CMK (cell line): ENCODE data around the gene IFITM1.
A peak's percentile ranks its signal among the peaks of the same experiment; 100 is the strongest.
"Not testable (repeated sequence)": the region's sequence is repeated elsewhere in the genome, so short reads cannot be mapped to it uniquely, and the experiment has no call there.

Experiments
- DNase-seq: peaks from one replicate; pipeline ENCODE4 v3.0.0-alpha.2; 2010; ENCODE audit warnings: low read depth

IFITM1 gene

DNA sequence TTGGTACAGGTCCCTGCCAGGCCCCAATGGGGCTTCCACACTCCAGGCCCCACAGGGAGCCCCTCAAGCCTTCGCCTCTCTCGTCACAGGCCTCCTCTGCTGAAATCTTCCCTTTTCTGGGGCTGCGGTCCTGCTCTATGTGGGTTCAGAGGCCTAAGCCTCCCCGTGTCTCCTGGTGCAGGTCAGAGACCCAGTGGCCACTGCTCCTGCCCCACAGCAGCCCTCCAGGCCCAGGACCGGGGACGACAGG is 12.7 kb downstream of the IFITM1 start:
- no peak for DNase-seq

DNA sequence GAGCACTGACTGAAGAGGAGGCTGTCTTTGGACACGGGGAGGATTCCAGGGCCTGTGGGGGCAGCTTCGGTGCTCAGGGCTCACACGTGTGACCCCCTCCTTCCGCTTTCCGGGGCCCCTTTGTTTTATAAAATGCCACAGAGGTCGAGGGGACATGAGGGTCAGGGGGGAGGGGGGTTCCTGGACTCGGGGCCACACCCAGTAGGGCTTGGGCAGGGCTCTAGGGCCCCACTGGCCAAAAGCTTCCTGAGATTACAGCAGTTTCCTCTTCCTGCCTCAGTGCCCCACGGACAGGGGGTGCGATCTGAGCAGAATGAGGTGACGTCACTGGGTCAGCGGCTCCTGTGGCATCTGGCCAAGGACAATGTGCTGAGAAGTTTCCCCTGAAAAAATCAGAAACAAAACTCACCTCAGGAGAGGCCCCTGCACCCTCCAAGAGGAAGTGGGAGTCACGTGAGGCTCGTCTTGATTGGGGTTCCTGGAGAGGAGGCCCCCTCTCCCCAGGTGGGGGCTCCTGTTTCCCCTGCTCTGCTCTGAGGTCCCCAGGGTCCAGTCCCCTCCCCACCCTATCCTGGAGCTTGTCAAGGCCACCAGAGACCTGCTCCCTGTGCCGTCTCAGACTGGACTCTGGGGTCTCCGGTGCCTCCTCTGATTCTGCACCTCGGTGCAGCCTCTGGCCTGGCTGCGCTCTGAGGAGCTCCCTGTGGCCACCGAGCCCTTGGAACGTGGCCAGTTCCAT is 13.2 kb downstream of the IFITM1 start:
- peak; percentile 83 for DNase-seq

DNA sequence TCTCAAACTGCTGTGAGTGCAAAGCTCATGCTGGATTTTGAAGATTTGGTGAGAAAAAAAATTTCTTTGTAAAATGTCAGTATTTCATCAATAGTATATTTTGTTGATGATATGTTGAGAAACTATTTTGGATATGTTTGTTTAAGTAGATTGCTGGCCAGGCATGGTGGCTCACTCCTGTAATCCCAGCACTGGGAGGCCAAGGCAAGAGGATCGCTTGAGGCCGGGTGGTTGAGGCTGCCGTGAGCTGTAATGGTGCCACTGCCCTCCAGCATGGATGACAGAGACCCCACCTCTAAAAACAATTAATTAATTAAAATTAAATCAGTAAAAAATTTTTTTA is 13.7 kb downstream of the IFITM1 start:
- no peak for DNase-seq

DNA sequence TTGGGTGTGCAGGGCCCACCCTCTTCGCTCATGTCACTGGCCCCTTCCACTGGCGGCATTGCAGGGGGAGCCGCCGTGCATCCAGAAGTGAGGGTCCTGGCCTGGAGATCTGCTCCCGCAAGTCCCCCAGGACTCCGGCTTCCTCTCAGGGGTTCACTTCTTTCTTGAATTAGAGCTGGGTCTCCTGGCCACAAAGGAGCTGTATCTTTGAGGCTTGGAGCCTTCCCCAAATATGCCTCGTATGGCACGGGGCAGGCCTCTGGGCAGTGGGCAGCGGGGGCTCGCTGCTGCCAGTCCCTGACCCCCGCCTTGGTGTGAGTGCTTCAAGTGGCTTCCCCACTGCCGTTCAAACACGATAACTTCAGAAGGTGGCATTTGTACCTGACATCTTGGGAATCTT is 14.2 kb downstream of the IFITM1 start:
- DNase-seq, result no peak

DNA sequence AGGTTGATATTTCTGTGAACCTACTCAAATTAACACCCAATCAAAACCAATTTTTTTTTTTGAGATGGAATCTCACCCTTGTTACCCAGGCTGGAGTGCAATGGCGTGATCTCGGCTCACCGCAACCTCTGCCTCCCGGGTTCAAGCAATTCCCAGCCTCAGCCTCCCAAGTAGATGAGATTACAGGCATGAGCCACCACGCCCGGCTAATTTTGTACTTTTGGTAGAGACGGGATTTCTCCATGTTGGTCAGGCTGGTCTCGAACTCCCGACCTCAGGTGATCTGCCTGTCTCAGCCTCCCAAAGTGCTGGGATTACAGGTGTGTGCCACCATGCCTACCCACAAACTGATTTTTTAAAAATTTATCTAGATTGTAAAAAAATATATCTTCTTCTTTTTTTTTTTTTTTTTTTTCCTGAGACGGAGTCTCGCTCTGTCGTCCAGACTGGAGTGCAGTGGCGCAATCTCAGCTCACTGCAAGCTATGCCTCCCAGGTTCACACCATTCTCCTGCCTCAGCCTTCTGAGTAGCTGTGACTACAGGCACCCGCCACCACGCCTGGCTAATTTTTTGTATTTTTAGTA is 14.8 kb downstream of the IFITM1 start:
- DNase-seq, result not testable (repeated sequence)

- DNase-seq, result no peak
Measured at GRCh38 chr11:329886-330253, 16.0 kb downstream of the IFITM1 start.

DNA sequence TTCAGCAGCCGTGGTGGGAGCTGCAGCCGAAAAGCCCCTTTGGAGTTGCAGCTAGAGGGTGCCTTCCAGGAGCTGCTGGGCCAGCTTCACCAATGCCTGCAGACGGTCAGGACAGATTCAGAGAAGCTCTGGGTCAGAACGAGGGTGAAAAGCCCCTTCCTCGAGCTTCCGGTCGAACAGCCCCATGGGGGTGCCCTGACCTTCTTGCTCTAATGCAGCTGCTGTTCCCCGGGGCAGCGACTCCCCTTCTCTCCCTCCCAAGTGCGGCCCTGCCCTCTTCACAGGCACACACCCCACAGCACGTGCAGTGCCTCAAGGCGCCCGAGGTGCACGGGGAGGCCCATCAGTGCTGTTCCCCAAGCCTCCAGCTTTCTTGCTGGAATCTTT is 16.5 kb downstream of the IFITM1 start:
- no peak for DNase-seq

DNA sequence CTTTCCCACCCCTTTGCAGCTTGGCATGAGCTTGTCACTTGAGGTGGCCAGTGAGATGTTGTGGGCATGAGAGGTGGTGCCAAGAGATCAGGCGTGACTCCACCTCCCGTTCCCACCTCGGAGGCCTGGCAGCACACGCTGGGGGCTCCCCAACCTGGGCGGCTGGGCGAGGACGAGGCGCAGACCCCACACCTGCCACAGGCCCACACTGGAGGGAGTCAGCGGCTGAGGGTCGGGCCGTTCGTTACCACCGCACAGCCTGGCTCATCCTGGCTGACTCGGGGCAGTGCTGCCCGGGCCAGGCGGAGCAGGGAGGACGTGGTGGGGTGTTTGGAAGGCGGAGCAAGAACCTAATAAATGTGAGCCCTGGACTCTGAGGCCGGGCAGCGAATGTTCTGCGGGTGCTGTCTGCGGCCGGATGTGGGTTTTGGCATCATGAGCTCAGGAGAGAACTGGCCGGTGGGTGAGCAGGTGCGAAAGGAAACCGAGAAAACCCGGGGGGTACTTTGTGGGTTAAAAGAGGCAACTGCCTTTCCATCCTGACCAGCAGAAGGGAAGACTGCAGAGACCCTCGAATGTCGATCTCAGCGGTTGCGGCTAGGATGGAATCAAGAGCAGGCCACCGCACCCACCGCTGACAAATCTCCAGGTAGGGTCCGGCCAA is 17.0 kb downstream of the IFITM1 start:
- DNase-seq, result no peak

GRCh38 chr11:331358-332060 is 17.7 kb downstream of the IFITM1 start:
- DNase-seq, result no peak

DNA sequence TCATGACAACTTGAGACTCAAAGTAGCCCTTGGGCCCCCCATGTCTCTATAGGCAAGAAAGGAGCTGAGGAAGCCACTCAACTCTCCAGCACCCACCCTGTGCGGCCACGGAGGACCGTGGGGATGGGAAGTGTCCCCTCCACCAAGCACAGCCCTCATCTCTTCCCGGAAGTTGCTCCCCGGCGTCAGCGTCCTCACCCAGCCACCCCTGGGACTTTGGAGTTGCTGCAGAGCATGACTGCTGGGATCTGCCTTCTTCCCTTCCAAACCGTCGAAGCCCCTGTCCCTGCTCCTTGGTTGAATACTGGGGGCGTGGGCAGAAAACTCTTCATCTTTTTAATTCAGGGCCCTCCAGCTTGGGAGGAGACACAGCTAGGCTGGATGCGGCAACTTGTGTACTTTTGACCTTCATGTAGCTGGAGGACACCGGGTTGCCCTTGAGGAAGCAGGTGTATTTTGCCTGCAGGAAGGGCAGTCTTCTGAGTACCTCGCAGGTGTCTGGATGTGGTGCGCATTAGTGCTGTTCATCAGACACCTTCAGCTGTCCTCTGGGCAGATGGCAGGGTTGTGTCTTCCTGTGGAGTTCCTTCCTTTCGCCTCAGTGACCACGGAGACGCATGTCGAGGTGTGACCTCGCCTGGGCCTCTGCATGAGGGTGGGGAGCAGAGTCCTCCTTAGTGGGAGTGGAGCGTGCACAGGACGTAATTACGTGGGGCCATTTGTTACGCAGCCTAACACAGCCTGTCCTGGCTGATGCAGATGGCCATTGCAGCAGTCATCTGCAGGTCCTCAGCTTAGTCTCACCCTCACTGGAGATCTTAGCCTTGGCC is 19.0 kb downstream of the IFITM1 start:
- no peak for DNase-seq

GRCh38 chr11:333616-334263 is 19.9 kb downstream of the IFITM1 start:
- DNase-seq, result not testable (repeated sequence)

- DNase-seq, result no peak
Measured at GRCh38 chr11:334264-334994, 20.6 kb downstream of the IFITM1 start.

- no peak for DNase-seq
Measured at GRCh38 chr11:335779-336658, 22.2 kb downstream of the IFITM1 start.

DNA sequence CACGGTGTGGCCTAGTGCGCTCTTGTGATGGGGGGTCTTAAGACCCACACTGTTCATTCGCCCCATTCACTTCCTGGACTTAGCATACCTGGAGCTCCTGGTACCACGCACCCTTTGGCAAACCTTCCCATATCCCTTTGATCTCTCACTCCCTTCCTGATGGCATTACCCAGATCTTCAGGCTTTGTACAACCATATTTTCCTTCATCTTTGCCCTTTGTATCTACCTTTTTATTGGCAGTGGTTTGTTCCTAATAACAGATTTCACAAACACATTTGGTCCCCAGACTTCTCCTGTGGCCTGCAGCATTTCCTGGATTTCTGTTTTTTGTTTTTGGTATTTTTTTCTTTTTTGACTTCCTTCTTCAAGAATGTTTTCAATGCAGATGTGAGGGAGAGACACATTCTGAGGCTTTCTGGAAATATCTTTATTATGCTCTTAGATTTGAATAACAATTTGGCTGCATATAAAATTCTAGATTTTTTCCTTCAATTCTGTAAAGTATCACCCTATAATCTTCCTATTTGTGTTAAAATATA is 22.9 kb downstream of the IFITM1 start:
- no peak for DNase-seq

- no peak for DNase-seq
Measured at GRCh38 chr11:337711-338110, 23.9 kb downstream of the IFITM1 start.

DNA sequence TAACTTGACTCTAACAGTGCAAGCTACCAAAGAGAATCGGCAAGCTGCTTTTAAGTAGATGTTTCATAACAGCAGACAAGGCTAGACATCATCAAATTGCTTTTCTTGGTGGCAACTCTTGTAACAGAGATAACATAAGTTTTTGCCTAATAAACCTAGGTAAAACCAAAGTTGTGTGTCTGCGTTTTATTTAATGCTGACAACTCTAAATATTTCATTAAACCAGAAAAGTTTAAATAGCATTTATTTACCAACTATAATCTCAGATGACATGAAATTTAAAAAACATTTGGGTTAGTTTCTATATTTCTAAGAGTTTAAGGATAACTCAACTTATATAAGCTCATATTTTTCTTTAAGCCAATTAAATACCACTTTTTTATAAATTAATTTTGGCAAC is 26.1 kb downstream of the IFITM1 start:
- no peak for DNase-seq

DNA sequence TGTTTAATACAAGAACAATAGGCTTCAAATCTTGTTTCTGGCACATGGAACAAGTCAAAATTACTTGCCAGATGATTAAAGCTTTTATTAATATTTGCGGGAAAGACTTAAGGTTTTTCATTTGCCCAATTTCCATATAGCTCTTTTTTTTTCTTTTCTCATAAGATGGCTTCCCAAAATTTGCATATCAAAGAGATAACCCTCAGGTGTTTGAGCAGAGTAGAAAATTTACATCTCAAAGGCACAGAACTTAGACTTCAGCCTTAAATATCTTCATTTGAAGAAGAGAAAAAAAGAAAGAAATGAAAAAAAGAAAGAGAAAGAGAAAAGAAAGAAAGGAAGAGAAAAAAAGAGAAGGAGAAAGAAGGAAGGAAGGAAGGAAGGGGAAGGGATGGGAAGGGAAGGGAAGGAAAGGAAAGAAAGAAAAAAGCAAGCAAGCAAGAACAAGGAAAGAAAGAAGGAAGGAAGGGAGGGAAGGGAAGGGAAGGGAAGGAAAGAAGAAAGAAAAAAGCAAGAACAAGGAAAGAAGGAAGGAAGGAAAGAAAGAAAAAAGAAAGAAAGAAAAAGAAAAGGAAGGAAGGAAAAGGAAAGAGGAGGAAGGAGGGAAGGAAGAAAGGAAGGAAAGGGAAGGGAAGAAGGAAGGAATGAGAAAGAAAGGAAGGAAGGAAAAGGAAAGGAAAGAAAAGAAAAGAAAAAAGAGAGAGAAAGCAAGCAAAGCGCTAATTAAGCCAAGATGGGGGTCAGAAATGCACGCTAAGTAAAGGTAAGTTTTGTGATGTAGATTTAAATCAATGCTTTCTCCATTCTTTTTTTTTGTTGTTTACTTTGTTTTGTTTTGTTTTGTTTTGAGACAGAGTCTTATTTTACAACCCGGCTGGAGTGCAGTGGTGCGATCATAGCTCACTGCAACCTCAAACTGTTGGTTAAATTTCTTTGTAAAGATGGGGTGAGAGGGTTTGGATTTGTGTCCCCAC is 27.0 kb downstream of the IFITM1 start:
- no peak for DNase-seq

DNA sequence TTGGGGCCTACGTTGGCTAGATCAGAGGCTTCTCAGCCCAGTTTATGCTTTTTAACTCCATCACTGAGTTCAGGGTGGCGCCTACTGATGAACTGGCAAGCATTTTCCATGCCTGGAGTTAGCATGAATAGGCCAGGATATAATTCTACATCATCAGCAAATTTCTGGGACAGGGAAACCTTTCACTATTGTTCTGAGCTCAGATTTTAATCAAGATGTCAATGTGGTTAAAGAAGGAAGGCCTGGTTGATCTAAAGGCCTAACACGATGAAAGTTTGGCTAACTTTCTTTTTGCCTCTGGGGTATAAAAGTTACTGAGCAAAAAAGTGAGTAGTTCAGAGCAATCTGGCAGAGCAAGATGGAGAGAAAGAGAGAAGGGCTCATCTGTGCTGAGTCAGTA is 28.5 kb downstream of the IFITM1 start:
- no peak for DNase-seq
